Breast epithelium (tissue), 4 donors: ENCODE results near the gene GHRH. TPM values are rescaled to one million over a fixed set of nuclear protein-coding genes. Genes with fewer than 3 reads are reported as not detected.

Experiments
- DNase-seq, 2 donors: peaks; one replicate each; pipeline ENCODE4 v3.0.0-alpha.2; 2019; ENCODE audit warnings: low spot score in 2 of 2
- H3K27ac ChIP-seq, 2 donors: fragments of 200-600 bp; sonication (generic) in 1 of 2; one replicate each; pipeline ENCODE4 v1.5.1; 2016 to 2019; ENCODE audit warnings: mild to moderate bottlenecking in 1 of 2
- H3K27me3 ChIP-seq, 2 donors: fragments of 200-600 bp; sonication (generic) in 1 of 2; one replicate each; pipeline versions ENCODE4 v1.5.1 to v1.6.0; 2017 to 2019; ENCODE audit warnings: control low read depth in 1 of 2, mild to moderate bottlenecking in 1 of 2
- H3K36me3 ChIP-seq: fragments of 200-600 bp; one replicate; pipeline ENCODE4 v1.5.1; 2019
- H3K4me1 ChIP-seq, 2 donors: fragments of 200-600 bp; sonication (generic); one replicate each; pipeline ENCODE4 v1.5.1; 2016 to 2019; ENCODE audit warnings: control low read depth in 1 of 2
- H3K4me3 ChIP-seq, 3 donors: fragments of 200-600 bp; sonication (generic); 1 replicate in 2 of 3; 2 replicates in 1 of 3; pipeline ENCODE4 v1.5.1; 2016 to 2019; ENCODE audit warnings: mild to moderate bottlenecking in 3 of 3, moderate library complexity in 2 of 3
- H3K9me3 ChIP-seq, 2 donors: fragments of 200-600 bp; sonication (generic) in 1 of 2; one replicate each; pipeline ENCODE4 v1.5.1; 2016 to 2019; ENCODE audit warnings: control low read depth in 1 of 2
- CTCF ChIP-seq, 3 donors: fragments of 450-650 bp; IDR thresholded peaks; one replicate each; pipeline ENCODE4 v1.5.1; 2016 to 2017; ENCODE audit warnings: antibody characterized with exemption in 3 of 3, mild to moderate bottlenecking in 3 of 3, moderate library complexity in 3 of 3
- POLR2A ChIP-seq: fragments of 450-650 bp; IDR thresholded peaks from one replicate; pipeline ENCODE4 v1.6.1; 2016; ENCODE audit warnings: antibody characterized with exemption, mild to moderate bottlenecking, moderate library complexity
- POLR2AphosphoS5 ChIP-seq, 3 donors: sonication (generic); formaldehyde crosslinking; IDR thresholded peaks; one replicate each; pipeline ENCODE4 v1.6.1; 2017; ENCODE audit warnings: antibody characterized with exemption in 3 of 3
- intact Hi-C: fragments of 100-400 bp; cut with DNase I; formaldehyde crosslinking; loops from one replicate; pipeline ENCODE4 v1.15.1; 2023; ENCODE audit warnings: low total_unique reads
- total RNA-seq, 3 donors: library from RNA; depleted of rRNA; stranded (reverse); fragments of >200 nt; gene quantifications; one replicate each; pipeline ENCODE4 v1.1.0, GENCODE V29; 2016

Gene GHRH
- total RNA-seq, 3 donors from 2014 or later: not detected

- peak in 1 of 2 donors; percentile 51 for DNase-seq
- peak overlapping the region; percentile 68 to 70 for H3K27ac ChIP-seq
Observed at GRCh38 chr20:37243937-37244571, 17.6 kb downstream of the GHRH start.

GRCh38 chr20:37243076-37243936 is 18.3 kb downstream of the GHRH start:
- DNase-seq: peak in 1 of 2 donors; percentile 51
- no peaks in the 10 kb centered on the region for H3K9me3 ChIP-seq
- no peak overlapping the region for H3K4me3 ChIP-seq
- peak overlapping the region; percentile 68 to 70 for H3K27ac ChIP-seq
- TF ChIP-seq POLR2AphosphoS5 (IDR thresholded peaks at IDR 0.05) (no peak), POLR2A (no peak), CTCF (IDR thresholded peaks at IDR 0.05) (no peak)
- H3K36me3 ChIP-seq: peaks cover 5% of the 10 kb centered on the region
- intact Hi-C loops: no loop called here
- peaks cover 0 to 8% of the 10 kb centered on the region in 2 donors for H3K4me1 ChIP-seq
- H3K27me3 ChIP-seq: no peaks in the 10 kb centered on the region

More at GRCh38 chr20:37243937-37244571, 17.6 kb downstream of the GHRH start:
- Histone ChIP-seq H3K4me3 (no peak overlapping the region), H3K9me3 (no peaks in the 10 kb centered on the region), H3K27me3 (no peaks in the 10 kb centered on the region), H3K36me3 (peaks cover 5% of the 10 kb centered on the region), H3K4me1 (peaks cover 0 to 8% of the 10 kb centered on the region in 2 donors)
- TF ChIP-seq CTCF (IDR thresholded peaks at IDR 0.05) (no peak), POLR2A (no peak), POLR2AphosphoS5 (IDR thresholded peaks at IDR 0.05) (no peak)
- intact Hi-C loops: no loop called here

- intact Hi-C loops: no loop called here
- peaks cover 5% of the 10 kb centered on the region for H3K36me3 ChIP-seq
- DNase-seq: no peak
Observed at GRCh38 chr20:37242503-37242902, 19.1 kb downstream of the GHRH start.

DNA sequence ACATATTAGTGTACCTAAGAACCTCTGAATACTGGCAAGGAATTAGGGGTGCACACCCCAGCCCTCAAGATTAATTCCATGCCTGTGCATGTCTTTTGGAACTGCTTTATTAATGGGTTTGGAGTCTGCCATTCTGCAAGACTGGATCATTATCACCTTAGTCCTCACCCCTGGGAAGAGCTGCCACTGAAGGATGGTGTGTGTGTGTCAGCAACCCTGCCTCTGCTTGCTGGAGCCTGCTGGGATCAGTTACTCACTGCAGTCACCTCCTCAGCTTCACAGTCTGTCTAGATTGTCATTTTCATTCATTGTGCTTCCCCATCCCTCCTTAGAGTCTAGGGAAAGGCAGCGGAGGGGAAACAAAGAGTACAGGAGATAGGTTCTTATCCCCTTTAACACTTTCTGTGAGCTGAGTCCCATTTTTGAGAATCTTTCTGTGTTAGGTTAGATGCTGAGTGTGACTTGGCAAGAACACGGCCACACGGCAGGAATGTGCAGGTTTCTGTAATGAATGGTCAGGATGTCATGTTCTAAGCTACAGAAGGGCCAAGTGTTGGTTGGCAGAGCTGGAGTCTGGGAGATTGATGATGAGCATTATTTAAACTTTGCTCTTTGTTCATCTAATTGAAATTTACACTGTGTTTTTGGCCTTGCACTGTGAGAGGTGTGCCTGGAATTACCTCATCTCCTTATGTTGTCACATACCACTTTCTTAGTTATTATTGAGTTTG is 21.1 kb downstream of the GHRH start:
- DNase-seq: no peak
- Histone ChIP-seq H3K27me3 (no peaks in the 10 kb centered on the region), H3K4me3 (no peak overlapping the region), H3K27ac (no peak overlapping the region), H3K36me3 (peaks cover 8% of the 10 kb centered on the region), H3K9me3 (no peaks in the 10 kb centered on the region), H3K4me1 (peaks cover 0 to 8% of the 10 kb centered on the region in 2 donors)
- no peak for TF ChIP-seq POLR2AphosphoS5 (IDR thresholded peaks at IDR 0.05)
- no peak for TF ChIP-seq POLR2A
- TF ChIP-seq CTCF (IDR thresholded peaks at IDR 0.05): no peak
- intact Hi-C loops: no loop called here

More at GRCh38 chr20:37242503-37242902, 19.1 kb downstream of the GHRH start:
- TF ChIP-seq POLR2A (no peak), CTCF (IDR thresholded peaks at IDR 0.05) (no peak), POLR2AphosphoS5 (IDR thresholded peaks at IDR 0.05) (no peak)
- Histone ChIP-seq H3K4me3 (no peak overlapping the region), H3K27ac (no peak overlapping the region), H3K4me1 (peaks cover 0 to 8% of the 10 kb centered on the region in 2 donors), H3K27me3 (no peaks in the 10 kb centered on the region), H3K9me3 (no peaks in the 10 kb centered on the region)
